Stimulated activated naive CD4-positive, alpha-beta T cell treated with Interleukin-2 at 50 U/mL for 16 hours (primary cell): ENCODE measurements around the gene ANKRD49.
"Not testable (repeated sequence)": the region's sequence is repeated elsewhere in the genome, so short reads cannot be mapped to it uniquely, and the experiment has no call there.

ENCODE experiments used
- DNase-seq: peaks from one replicate; lab custom pipeline; 2025; lab: John Stamatoyannopoulos, UW

The ANKRD49 gene

DNA sequence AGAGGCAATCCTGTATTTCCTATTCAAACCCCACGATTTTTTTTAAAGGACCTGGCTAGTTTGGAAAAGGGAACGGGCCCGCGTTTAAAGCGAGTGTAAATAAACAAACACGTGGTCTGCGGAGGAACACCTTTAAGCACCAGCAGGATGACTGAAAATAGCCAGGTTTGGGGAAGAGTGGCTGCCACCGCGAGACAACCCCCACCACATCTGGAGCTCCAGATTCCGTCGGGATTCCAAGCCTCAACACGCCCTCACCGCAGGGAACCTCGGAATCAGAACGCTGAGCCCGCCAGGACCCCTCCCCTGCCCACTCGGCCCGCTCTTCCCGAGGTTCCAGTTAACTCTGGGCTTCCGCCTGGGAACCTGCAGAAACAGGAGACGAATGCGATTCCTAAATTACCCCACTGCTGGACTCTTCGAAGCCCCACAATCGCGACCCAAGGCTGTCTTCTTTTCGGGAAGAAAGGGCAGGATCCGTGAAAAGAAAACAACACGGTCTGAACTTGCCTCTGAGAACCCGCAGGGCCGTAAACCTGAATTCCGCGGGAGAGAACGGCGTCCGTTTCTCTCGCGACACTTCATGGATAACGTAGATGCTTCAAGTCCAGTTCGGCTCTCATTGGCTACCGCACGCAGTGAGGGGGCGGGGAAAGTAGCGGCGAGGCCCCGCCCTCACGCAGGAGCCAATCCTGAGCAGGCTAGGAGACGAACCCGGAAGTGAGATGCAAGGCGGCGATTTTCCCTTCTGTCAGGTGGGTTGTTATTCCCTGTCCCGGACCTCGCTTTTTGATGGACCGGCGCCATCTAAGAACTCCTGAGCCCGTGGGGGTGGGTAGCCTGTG, at the start of gene ANKRD49, which contains the start of gene MRE11:
Gene ANKRD49 (plus strand): TSS at position 704 of the 845 bp plus-strand sequence. CDS start 2,710 bp downstream, outside the sequence.
Gene MRE11 (minus strand): TSS at position 564 of the 845 bp plus-strand sequence. CDS start 1,043 bp downstream, outside the sequence.
- DNase-seq, result peak; percentile 93

DNA sequence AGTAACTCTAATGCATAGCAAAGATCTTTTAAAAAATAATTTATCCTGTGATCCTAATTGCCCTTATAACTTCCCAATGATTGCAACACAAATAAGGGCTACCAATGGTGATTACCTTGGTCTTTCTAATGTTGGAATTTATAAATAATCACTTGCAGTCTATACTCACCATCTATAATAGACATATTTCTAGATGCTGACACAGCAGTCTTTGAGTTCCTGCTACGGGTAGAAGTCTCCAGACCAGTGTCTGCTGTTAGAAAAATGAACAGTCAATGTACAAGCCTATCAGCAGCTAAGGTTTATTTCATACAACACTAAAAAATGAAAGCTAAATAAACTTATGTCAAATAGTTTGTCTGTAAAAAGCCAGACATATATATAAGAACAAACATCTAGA, 48.1 kb upstream of the ANKRD49 start:
- no peak for DNase-seq

GRCh38 chr11:94447149-94447548, 46.6 kb upstream of the ANKRD49 start:
- no peak for DNase-seq

- DNase-seq, result no peak
Observed at GRCh38 chr11:94449029-94449428, 44.8 kb upstream of the ANKRD49 start.

DNA sequence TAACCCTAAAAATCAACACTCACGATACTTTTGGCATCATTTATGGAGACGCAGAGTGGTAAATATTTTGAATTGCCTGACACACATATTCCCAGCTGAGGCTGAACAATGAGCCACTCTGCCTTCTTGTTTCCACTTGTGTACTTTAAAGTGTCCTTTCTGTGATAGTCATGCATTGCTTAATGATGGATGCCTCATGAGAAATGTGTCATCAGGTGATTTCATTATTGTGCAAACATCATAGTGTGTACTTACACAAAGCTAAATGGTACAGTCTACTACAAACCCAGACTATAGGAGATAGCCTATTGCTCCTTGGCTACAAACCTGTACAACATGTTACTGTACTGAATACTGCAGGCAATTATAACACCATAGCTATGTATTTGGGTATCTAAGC, 44.3 kb upstream of the ANKRD49 start:
- DNase-seq, result no peak

- no peak for DNase-seq
Observed at GRCh38 chr11:94450048-94450447, 43.7 kb upstream of the ANKRD49 start.

DNA sequence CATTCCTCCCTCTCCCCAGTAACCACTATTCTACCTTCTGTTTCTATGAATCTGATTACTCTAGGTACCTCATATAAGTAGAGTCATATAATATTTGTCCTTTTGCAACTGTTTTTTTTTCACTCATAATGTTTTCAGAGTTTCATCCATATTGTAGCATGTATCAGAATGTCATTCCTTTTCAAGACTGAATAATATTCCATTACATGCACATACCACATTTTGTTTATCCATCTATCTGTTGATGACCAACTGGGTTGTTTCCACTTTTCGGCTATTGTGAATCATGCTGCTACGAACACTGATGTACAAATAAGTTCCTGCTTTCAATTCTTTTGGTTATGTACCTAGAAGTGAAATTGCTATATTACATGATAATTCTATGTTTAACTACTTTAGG, 40.8 kb upstream of the ANKRD49 start:
- DNase-seq, result no peak

DNA sequence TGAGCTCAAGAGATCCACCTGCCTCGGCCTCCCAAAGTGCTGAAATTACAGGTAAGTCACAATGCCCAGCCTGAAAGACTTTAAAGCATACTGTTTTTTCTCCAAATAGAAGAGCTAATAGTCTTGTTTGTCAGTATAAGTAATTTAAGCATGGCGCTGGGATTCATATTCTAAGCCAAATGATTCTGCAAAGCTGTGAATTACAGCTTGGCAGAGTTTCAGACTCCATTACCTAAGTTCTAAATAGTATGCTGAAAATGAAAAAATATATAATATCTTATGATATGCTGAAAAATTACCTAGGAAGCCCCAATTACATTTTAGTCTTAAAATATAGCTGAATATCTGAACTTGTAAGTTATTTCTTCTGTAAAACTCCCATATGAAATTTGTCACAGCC, 39.5 kb upstream of the ANKRD49 start:
- no peak for DNase-seq

DNA sequence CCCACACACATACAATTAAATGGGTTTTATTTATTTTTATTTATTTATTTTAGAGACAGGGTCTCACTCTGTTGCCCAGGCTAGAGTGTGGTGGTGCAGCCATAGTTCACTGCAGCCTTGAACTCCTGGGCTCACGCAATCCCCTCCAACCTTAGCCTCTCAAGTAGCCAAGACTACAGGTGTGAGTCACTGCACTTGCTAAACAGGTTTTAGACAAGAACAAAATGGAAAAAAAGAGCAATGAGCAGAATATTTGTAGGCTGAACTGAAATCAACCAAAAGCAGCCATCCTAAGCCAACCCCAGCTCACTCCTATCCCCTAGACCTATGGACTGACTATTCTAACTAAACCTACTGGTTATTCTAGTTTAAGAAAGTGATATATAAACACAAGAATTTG, 37.9 kb upstream of the ANKRD49 start:
- no peak for DNase-seq

DNA sequence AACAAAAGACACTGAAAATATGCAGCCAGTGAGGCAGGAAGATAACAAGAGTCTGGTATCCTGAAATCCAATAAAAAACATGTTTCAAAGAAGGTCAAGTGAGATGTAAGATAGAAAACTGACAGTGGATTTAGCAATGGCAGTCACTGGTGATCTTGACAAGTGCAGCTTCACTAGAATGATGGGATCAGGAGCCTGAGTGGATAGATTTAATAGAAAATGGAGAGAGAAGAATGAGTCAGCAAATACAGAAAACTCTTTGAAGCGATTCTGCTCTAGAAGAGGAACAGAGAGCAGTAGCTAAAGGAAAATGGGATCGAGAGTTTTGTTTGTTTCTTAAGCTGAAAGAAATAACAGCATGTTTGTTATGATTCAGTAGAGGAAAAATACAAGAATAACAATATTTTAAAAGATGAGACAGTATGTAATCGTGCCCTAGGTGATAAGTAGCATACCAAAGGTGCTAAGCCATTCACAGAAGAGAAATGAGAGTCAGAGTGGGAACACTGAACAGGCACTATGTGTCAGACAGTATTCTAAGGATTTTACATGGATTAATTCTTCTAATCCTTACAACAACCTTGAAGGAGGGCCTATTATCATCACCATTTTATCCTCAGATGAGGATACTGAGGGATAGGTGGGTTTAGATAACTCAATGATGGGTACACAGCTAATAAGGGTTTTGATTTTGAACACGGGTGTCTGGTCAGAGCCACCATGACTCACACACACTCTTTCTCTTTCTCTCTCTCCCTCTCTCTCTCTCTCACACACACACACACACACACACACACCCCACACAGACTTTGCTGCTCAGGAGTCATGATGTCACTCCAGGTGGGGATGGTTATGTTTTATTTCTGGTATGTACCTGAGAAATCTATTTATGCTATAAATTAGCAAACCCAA, 36.4 kb upstream of the ANKRD49 start:
- no peak for DNase-seq

- no peak for DNase-seq
Observed at GRCh38 chr11:94459576-94459975, 34.2 kb upstream of the ANKRD49 start.

- no peak for DNase-seq
Observed at GRCh38 chr11:94469416-94469815, 24.4 kb upstream of the ANKRD49 start.

GRCh38 chr11:94472916-94473799, 20.6 kb upstream of the ANKRD49 start:
- DNase-seq, result no peak

DNA sequence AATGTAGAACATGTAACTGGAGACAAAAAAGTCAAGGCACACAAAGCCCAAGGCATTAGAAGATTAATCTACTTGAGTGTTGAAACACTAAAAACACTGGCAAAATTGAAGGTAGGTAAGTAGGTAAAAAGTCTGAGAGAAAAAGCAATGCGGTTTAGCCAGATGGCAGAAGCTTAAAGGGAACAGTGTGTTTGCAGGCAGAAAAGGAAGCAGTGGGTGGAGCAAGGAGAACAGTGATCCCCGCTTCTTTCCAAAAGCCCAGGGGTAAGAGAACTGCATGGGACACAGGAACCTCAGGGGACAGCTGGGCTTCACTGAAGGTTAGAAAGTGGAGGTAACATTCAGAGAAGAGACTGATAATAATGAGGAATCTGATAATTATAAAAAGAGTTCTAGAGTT, 16.2 kb upstream of the ANKRD49 start:
- DNase-seq, result no peak

GRCh38 chr11:94481342-94481741, 12.4 kb upstream of the ANKRD49 start:
- DNase-seq, result no peak

DNA sequence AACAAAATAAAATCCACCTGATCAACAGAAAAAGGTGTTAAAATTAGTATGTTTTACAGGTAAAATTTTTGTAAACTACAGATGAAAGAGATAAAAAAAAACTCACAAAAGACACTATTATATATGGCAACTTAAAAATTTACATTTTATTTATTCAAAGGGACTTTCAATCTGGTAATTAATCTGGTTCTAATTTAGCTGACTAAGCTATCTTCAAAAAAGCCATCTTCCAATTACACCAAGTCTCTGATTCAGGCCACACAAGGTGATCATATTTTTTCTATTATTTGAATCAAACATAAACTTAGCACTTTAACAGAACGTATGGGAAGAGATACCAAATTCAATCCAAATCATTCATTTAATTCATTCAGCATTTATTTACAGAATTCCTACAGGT, 7.7 kb upstream of the ANKRD49 start:
- no peak for DNase-seq

DNA sequence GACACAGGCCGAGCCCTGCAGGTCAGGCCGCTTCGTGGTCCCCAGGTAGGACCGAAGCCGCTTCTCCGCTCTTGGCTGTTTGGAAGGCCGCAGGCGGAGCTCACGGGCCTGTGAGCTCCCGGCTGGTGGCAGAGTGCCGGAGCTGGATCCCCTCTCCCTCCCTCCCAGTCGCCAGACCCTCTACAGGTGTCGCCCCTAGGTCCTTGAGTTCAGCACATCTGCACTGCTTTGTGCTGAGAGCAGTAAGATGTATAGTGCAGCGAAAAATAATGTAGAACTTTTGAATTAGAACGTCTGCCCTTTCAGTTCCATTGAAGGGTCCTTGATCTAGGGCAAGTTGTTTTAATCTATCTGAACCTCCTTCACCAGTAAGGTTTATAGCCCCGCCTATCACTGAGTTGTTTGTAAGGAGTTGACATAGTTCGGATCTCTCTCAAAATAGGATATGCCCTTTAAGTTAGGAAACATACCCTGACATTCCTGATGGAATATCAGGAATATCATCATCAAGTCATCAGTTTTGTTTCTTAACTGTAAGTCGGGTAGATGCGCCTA, 419 bp downstream of the ANKRD49 start:
- DNase-seq, result no peak

DNA sequence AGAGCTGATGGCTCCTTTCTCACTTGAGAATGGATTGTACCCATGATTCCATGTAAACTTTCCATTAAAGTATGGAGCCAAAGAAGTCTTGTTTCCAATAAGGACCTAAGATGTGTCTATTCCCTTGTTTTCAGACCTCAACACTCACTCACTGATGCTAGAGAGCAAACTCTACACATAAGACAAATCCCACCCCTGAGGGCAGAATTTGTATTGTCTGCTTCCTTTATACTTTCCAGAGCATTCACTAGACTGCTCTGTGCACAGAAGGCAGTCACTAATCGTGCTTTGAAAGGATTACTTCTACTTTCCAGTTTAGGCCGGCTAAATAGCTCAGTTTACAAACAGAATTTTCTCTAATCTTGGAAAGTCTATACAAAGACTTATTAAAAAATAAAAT, 6.4 kb downstream of the ANKRD49 start:
- no peak for DNase-seq

DNA sequence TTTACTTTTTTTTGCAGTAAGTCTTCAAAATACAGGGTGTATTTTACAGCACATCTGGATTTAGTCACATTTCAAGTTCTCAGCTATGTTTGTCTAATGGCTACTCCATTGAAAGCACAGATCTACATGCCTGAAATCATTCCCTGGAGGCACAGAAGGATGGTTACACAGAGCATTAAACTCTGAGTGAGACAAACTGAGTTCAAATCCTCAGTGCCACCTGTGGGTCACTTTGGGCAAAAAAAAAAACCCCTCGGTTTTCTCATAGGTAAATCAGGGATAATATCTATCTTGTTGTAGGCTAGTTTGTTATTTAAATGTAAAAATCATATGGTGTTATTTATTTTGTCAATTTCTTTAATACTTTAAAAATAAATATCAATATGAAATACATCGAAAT, 7.7 kb downstream of the ANKRD49 start:
- no peak for DNase-seq

GRCh38 chr11:94504689-94505293, 11.0 kb downstream of the ANKRD49 start:
- no peak for DNase-seq

GRCh38 chr11:94506513-94506912, 12.7 kb downstream of the ANKRD49 start:
- not testable (repeated sequence) for DNase-seq
